Vagina (tissue), 2 donors: ENCODE results near the gene SLC12A5.

Experiments
- POLR2A ChIP-seq, 2 donors: fragments of 450-650 bp; IDR thresholded peaks; one replicate each; pipeline ENCODE4 v1.6.1; 2017; ENCODE audit warnings: antibody characterized with exemption in 2 of 2, mild to moderate bottlenecking in 2 of 2, moderate library complexity in 2 of 2
- TF ChIP-seq, protein P1 (sequence below), 3 experiments: fragments of 450-650 bp in 2 of 3; fragments of 200-600 bp in 1 of 3; sonication (generic) in 1 of 3; IDR thresholded peaks; one replicate each; pipeline ENCODE4 v1.5.1; 2017 to 2019; ENCODE audit warnings: antibody characterized with exemption in 3 of 3, mild to moderate bottlenecking in 2 of 3, moderate library complexity in 2 of 3

- TF ChIP-seq POLR2A (IDR thresholded peaks at IDR 0.05): no peak
- TF ChIP-seq, protein P1, sequence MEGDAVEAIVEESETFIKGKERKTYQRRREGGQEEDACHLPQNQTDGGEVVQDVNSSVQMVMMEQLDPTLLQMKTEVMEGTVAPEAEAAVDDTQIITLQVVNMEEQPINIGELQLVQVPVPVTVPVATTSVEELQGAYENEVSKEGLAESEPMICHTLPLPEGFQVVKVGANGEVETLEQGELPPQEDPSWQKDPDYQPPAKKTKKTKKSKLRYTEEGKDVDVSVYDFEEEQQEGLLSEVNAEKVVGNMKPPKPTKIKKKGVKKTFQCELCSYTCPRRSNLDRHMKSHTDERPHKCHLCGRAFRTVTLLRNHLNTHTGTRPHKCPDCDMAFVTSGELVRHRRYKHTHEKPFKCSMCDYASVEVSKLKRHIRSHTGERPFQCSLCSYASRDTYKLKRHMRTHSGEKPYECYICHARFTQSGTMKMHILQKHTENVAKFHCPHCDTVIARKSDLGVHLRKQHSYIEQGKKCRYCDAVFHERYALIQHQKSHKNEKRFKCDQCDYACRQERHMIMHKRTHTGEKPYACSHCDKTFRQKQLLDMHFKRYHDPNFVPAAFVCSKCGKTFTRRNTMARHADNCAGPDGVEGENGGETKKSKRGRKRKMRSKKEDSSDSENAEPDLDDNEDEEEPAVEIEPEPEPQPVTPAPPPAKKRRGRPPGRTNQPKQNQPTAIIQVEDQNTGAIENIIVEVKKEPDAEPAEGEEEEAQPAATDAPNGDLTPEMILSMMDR (IDR thresholded peaks at IDR 0.05): no peak
Observed at GRCh38 chr20:46084805-46085178, 55.8 kb downstream of the SLC12A5 start.
